PFSK-1 (cell line): Measurements from ENCODE around the gene ANTXR1.

ENCODE experiments used
- POLR2AphosphoS5 ChIP-seq: IDR thresholded peaks from 2 replicates; pipeline ENCODE4 v1.6.1; 2012; ENCODE audit warnings: low read depth, mild to moderate bottlenecking, control low read depth, low read length, moderate library complexity
- REST ChIP-seq, 2 experiments: IDR thresholded peaks; 2 replicates each; pipeline versions ENCODE4 v1.6.1 to v1.8.0; 2011 to 2012; ENCODE audit warnings: low read depth in 2 of 2, low read length in 2 of 2, control low read depth in 1 of 2, inconsistent platforms in 1 of 2, mild to moderate bottlenecking in 1 of 2, moderate library complexity in 1 of 2; ENCODE audit not compliant: insufficient read depth in 1 of 2
- TAF1 ChIP-seq: IDR thresholded peaks from 2 replicates; pipeline ENCODE4 v1.6.1; 2012; ENCODE audit warnings: low read length, control low read depth, borderline replicate concordance; ENCODE audit not compliant: insufficient read depth

GRCh38 chr2:68987021-68987503 lies 25.9 kb upstream of the ANTXR1 start:
- TF ChIP-seq POLR2AphosphoS5, result no peak
- no peak for TF ChIP-seq TAF1
- TF ChIP-seq REST (IDR thresholded peaks at IDR 0.05; ENCODE audit: insufficient read depth in 1 of 2, low read depth in 2 of 2, low read length in 2 of 2), result no peak
